8988T (cell line): ENCODE results near the gene JADE2.
"Not testable (repeated sequence)": the region's sequence is repeated elsewhere in the genome, so short reads cannot be mapped to it uniquely, and the experiment has no call there.

ENCODE experiments used
- DNase-seq: peaks from one replicate; pipeline ENCODE4 v3.0.0; 2011

JADE2 gene

GRCh38 chr5:134508521-134509195, 16.8 kb upstream of the JADE2 start:
- DNase-seq = no peak

- DNase-seq = no peak
Measured at GRCh38 chr5:134509308-134510040, 16.0 kb upstream of the JADE2 start.

GRCh38 chr5:134510970-134511795, 14.3 kb upstream of the JADE2 start:
- DNase-seq = no peak

GRCh38 chr5:134511796-134512660, 13.4 kb upstream of the JADE2 start:
- no peak for DNase-seq

- no peak for DNase-seq
Measured at GRCh38 chr5:134512661-134512999, 12.8 kb upstream of the JADE2 start.

- DNase-seq = no peak
Measured at GRCh38 chr5:134515801-134516200, 9.7 kb upstream of the JADE2 start.

GRCh38 chr5:134516984-134517383, 8.5 kb upstream of the JADE2 start:
- DNase-seq = not testable (repeated sequence)

GRCh38 chr5:134517553-134517952, 7.9 kb upstream of the JADE2 start:
- DNase-seq = no peak

- DNase-seq = no peak
Measured at GRCh38 chr5:134519989-134520388, 5.5 kb upstream of the JADE2 start.

GRCh38 chr5:134521841-134522240, 3.6 kb upstream of the JADE2 start:
- DNase-seq = no peak

- no peak for DNase-seq
Measured at GRCh38 chr5:134523543-134524271, 1.8 kb upstream of the JADE2 start.

GRCh38 chr5:134524272-134524825, 1.1 kb upstream of the JADE2 start:
- DNase-seq = peak; percentile 73

- DNase-seq = peak; percentile 60
Measured at GRCh38 chr5:134525683-134526482, 413 bp downstream of the JADE2 start.

- peak; percentile 83 for DNase-seq
Measured at GRCh38 chr5:134526483-134527155, 1.1 kb downstream of the JADE2 start.

GRCh38 chr5:134527156-134527960, 1.9 kb downstream of the JADE2 start:
- peak; percentile 95 for DNase-seq

GRCh38 chr5:134527961-134528424, 2.5 kb downstream of the JADE2 start:
- no peak for DNase-seq

GRCh38 chr5:134528556-134528955, 3.1 kb downstream of the JADE2 start:
- no peak for DNase-seq

GRCh38 chr5:134529460-134529859, 4.0 kb downstream of the JADE2 start:
- DNase-seq = no peak
